Activated CD8-positive, alpha-beta T cell treated with anti-CD3 and anti-CD28 coated beads for 36 hours (primary cell): ENCODE measurements around the gene F2. TPM values are rescaled to one million over a fixed set of nuclear protein-coding genes. Genes with fewer than 3 reads are reported as not detected.

ENCODE experiments used
- ATAC-seq: fragments of 200-7000 bp; cut with Tn5 transposase; one replicate; pipeline ENCODE4 v1.10.0; 2021; ENCODE audit warnings: mild to moderate bottlenecking, moderate library complexity
- CTCF ChIA-PET: fragments of 350-600 bp; sonication (Branson Sonifier 250); formaldehyde crosslinking; loops from one replicate; lab custom pipeline; 2021; ENCODE audit warnings: antibody characterized with exemption; lab: Charles Lee
- POLR2A ChIA-PET: fragments of 350-600 bp; sonication (Branson Sonifier 250); formaldehyde crosslinking; loops from one replicate; lab custom pipeline; 2021; ENCODE audit warnings: antibody characterized with exemption; lab: Charles Lee
- DNase-seq: peaks from one replicate; pipeline ENCODE4 v3.0.0-alpha.2; 2020
- H3K27ac Mint-ChIP-seq: one replicate; pipeline ENCODE4 v1.8.0; 2021; ENCODE audit warnings: mild to moderate bottlenecking, mixed read lengths
- H3K27me3 Mint-ChIP-seq: one replicate; pipeline ENCODE4 v1.8.0; 2021; ENCODE audit warnings: mixed read lengths
- H3K36me3 Mint-ChIP-seq: one replicate; pipeline ENCODE4 v1.8.0; 2021; ENCODE audit warnings: low read depth, mixed read lengths
- H3K4me1 Mint-ChIP-seq: one replicate; pipeline ENCODE4 v1.8.0; 2021; ENCODE audit warnings: low read depth, mixed read lengths
- H3K4me3 Mint-ChIP-seq: one replicate; pipeline ENCODE4 v1.8.0; 2021; ENCODE audit warnings: mild to moderate bottlenecking, moderate library complexity, mixed read lengths
- H3K9me3 Mint-ChIP-seq: one replicate; pipeline ENCODE4 v1.8.0; 2021; ENCODE audit warnings: mixed read lengths
- CTCF ChIP-seq: fragments of 200-600 bp; IDR thresholded peaks from one replicate; pipeline ENCODE4 v1.8.0; 2022; ENCODE audit warnings: antibody characterized with exemption, mild to moderate bottlenecking
- intact Hi-C: fragments of 100-400 bp; cut with micrococcal nuclease; formaldehyde crosslinking; loops from one replicate; pipeline ENCODE4 v1.10.0; 2022
- total RNA-seq, 2 experiments: library from RNA; stranded (reverse); gene quantifications; one replicate each; pipeline ENCODE4 v1.2.3, GENCODE V29; 2021

F2 gene
- total RNA-seq, 2 experiments from 2014 or later: not detected

DNA sequence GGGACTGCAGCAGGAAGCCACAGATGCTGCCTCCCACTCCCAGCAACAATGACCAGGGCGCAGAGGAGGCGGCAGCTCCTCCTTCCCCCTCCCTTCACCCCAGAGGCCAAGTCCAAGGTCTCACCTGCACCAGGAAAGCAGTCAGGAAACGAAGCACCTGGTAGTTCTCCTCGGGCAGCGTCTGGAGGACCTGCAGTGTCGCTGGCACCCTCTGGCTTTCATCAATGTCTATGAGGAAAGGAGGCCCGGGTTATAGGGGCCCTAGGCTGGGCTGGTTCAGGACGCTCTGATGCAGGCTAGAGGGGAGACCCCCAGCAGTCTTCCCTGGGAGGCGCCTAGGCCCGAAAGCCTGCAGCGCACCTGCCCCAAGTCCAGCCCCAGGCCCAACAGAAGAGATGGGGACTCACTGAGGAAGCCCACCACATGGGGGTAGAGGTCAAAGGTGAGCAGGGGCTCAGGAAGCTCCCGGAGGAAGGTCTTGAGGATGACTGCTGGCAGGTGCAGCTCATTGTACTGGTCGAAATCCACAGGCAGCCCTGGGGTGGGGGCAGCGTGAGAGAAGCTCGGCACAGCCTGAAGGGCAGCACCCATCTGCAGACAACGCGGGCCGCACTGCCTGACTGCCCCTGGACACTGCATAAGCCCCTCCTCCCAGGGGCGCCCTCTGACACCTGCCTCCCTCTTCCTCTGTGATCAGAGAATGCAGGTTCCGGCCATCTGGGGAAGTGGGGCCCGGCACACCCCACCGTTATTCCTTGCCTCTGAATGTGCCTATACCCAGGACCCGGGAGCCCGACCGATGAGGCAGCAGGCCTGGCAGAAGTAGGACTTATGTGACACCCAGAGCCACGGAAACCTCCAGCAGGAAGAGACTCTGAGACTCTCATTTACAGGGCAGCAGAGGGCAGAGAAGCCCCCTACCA is 39.5 kb upstream of the F2 start:
- ATAC-seq (no peak), DNase-seq (no peak)
- H3K36me3 Mint-ChIP-seq: peaks cover 8% of the 10 kb centered on the region
- peaks cover 23% of the 10 kb centered on the region for H3K4me1 Mint-ChIP-seq
- TF ChIP-seq CTCF: no peak
- H3K4me3 Mint-ChIP-seq: no peak overlapping the region
- H3K27me3 Mint-ChIP-seq: no peaks in the 10 kb centered on the region
- no peaks in the 10 kb centered on the region for H3K9me3 Mint-ChIP-seq
- intact Hi-C loops: no loop called here
- H3K27ac Mint-ChIP-seq: no peak overlapping the region
- POLR2A ChIA-PET: interaction anchor here (0.9 to 1.7 kb wide), 2 partner anchors 14 to 22 kb away, joined by 3 to 4 read pairs; partner anchors contain the start of gene ZNF408
- CTCF ChIA-PET: no interaction called here

- Mint-ChIP-seq H3K9me3 (no peaks in the 10 kb centered on the region), H3K27me3 (no peaks in the 10 kb centered on the region), H3K27ac (no peak overlapping the region), H3K36me3 (peaks cover 8% of the 10 kb centered on the region), H3K4me1 (peaks cover 15% of the 10 kb centered on the region), H3K4me3 (no peak overlapping the region)
- ChIA-PET POLR2A (interaction anchor here (0.9 kb wide), 1 partner anchor 21 kb away, joined by 3 read pairs; the partner anchor contains the start of gene ZNF408), CTCF (no interaction called here)
- TF ChIP-seq CTCF: no peak
- DNase-seq (no peak), ATAC-seq (no peak)
- intact Hi-C loops: no loop called here
Observed at GRCh38 chr11:46680164-46680760, 38.8 kb upstream of the F2 start.

- H3K9me3 Mint-ChIP-seq: no peaks in the 10 kb centered on the region
- no peak for TF ChIP-seq CTCF
- DNase-seq: no peak
- POLR2A ChIA-PET: interaction anchor here (1.3 kb wide), 1 partner anchor 10 kb away, joined by 3 read pairs; no protein-coding TSS in a partner anchor
- intact Hi-C loops: no loop called here
- H3K27ac Mint-ChIP-seq: no peak overlapping the region
- CTCF ChIA-PET: no interaction called here
- peaks cover 10% of the 10 kb centered on the region for H3K4me1 Mint-ChIP-seq
- H3K4me3 Mint-ChIP-seq: no peak overlapping the region
- no peak for ATAC-seq
- H3K36me3 Mint-ChIP-seq: peaks cover 8% of the 10 kb centered on the region
- H3K27me3 Mint-ChIP-seq: no peaks in the 10 kb centered on the region
Observed at GRCh38 chr11:46680815-46681214, 38.2 kb upstream of the F2 start.

DNA sequence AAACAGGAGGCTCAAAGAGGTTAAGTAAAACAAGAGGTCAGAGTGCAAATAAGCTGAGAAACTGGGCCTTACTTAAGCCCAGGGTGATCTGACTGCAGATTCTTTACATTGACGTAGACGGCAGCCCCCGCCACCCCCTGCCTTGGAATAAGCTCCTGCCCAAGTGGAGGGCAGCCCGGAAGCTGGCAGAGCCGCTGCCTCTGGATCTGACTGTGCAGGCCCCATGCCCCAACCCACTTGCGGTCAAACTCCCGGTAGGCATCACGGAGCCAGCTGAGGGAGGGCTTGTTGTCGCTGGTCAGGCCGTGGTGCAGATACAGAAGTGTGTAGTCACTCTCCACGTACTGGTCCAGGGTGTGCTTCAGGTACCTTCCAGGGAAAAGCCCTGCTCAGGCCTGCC is 37.2 kb upstream of the F2 start:
- POLR2A ChIA-PET: interaction anchor here (1.3 kb wide), 1 partner anchor 11 kb away, joined by 3 read pairs; no protein-coding TSS in a partner anchor
- intact Hi-C loops: no loop called here
- Mint-ChIP-seq H3K9me3 (no peaks in the 10 kb centered on the region), H3K4me3 (no peak overlapping the region), H3K4me1 (peaks cover 3% of the 10 kb centered on the region), H3K36me3 (peaks cover 8% of the 10 kb centered on the region), H3K27ac (no peak overlapping the region), H3K27me3 (no peaks in the 10 kb centered on the region)
- no peak for TF ChIP-seq CTCF
- ATAC-seq: no peak
- CTCF ChIA-PET: no interaction called here
- DNase-seq: no peak
